Right hindlimb (tissue), 1 donor: ENCODE results near the gene ZMIZ1.

Experiments used
- DNase-seq: peaks from one replicate; pipeline ENCODE4 v3.0.0-alpha.2; 2018

Gene ZMIZ1

GRCh38 chr10:79254333-79255006, 185.7 kb downstream of the ZMIZ1 start:
- no peak for DNase-seq

GRCh38 chr10:79255007-79255507, 186.3 kb downstream of the ZMIZ1 start:
- DNase-seq = no peak

- DNase-seq = no peak
Measured at GRCh38 chr10:79256264-79256806, 187.6 kb downstream of the ZMIZ1 start.

- no peak for DNase-seq
Measured at GRCh38 chr10:79258894-79259293, 190.1 kb downstream of the ZMIZ1 start.

GRCh38 chr10:79259834-79260233, 191.1 kb downstream of the ZMIZ1 start:
- no peak for DNase-seq

GRCh38 chr10:79260811-79261740, 192.3 kb downstream of the ZMIZ1 start:
- DNase-seq = no peak

GRCh38 chr10:79262131-79262530, 193.4 kb downstream of the ZMIZ1 start:
- no peak for DNase-seq

- no peak for DNase-seq
Measured at GRCh38 chr10:79262959-79263746, 194.4 kb downstream of the ZMIZ1 start.

- no peak for DNase-seq
Measured at GRCh38 chr10:79263939-79264338, 195.2 kb downstream of the ZMIZ1 start.

- DNase-seq = no peak
Measured at GRCh38 chr10:79264942-79265341, 196.2 kb downstream of the ZMIZ1 start.

- no peak for DNase-seq
Measured at GRCh38 chr10:79266084-79266483, 197.3 kb downstream of the ZMIZ1 start.

GRCh38 chr10:79266543-79267312, 198.0 kb downstream of the ZMIZ1 start:
- DNase-seq = peak; percentile 72

- no peak for DNase-seq
Measured at GRCh38 chr10:79267499-79267898, 198.7 kb downstream of the ZMIZ1 start.

- DNase-seq = no peak
Measured at GRCh38 chr10:79268161-79268601, 199.4 kb downstream of the ZMIZ1 start.

GRCh38 chr10:79268742-79269141, 200.0 kb downstream of the ZMIZ1 start:
- no peak for DNase-seq

GRCh38 chr10:79269443-79269842, 200.7 kb downstream of the ZMIZ1 start:
- no peak for DNase-seq

- no peak for DNase-seq
Measured at GRCh38 chr10:79269969-79270368, 201.2 kb downstream of the ZMIZ1 start.

- no peak for DNase-seq
Measured at GRCh38 chr10:79270466-79271246, 201.9 kb downstream of the ZMIZ1 start.

- no peak for DNase-seq
Measured at GRCh38 chr10:79272353-79272752, 203.6 kb downstream of the ZMIZ1 start.

- peak; percentile 61 for DNase-seq
Measured at GRCh38 chr10:79273604-79274003, 204.8 kb downstream of the ZMIZ1 start.
